IPS-18c (cell line): Measurements from ENCODE around the gene PRKAG1.

ENCODE experiments used
- H3K4me3 ChIP-seq: 2 replicates; pipeline ENCODE4 v1.7.0; 2013; ENCODE audit warnings: low read depth, mild to moderate bottlenecking, low read length, moderate library complexity; ENCODE audit not compliant: insufficient read depth
- H3K9me3 ChIP-seq: one replicate; pipeline ENCODE4 v1.6.1; 2013; ENCODE audit warnings: mild to moderate bottlenecking, low read length, moderate library complexity; ENCODE audit not compliant: control insufficient read depth, insufficient read depth

PRKAG1 gene

DNA sequence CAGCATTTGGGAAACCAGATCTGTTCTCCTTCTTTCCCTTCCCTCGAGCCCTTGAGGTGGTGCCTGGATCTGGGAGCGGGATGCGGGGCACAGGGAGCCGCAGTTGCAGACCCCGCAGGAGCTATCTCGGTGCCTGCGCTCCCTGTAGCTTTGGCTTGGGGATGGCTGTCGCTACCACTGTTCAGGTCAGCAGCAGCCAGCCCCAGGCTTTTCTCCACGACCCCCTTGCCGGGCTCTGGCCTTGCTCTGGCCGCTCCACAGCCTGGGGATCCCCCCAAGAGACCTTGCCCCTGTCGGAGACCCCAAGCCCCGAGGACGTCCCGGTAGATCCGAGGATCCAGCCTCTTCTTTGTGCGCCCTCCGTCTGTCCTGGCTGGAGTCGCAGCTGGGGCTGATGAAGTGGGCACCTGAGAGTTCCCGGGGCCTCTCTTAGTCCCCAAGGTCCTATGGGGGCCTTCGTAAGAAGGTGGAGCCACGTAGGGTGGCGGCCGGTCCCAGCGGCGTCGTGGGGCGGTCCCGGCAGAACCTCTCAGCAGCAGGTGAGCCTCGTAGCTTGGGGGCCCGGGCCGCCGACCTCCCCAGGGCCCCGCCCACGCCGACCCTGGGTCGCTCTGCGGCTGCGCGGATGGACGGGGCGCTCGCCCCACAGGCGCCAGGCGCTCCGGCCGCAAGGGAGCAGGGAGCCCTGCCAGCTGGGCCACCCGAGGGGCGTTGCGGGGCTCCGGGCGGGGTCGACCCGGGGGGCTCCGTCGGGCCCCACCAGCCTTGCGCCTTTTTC is 20.7 kb downstream of the PRKAG1 start:
- peak overlapping the region; percentile 59 for H3K4me3 ChIP-seq
- peaks cover 9% of the 10 kb centered on the region for H3K9me3 ChIP-seq

DNA sequence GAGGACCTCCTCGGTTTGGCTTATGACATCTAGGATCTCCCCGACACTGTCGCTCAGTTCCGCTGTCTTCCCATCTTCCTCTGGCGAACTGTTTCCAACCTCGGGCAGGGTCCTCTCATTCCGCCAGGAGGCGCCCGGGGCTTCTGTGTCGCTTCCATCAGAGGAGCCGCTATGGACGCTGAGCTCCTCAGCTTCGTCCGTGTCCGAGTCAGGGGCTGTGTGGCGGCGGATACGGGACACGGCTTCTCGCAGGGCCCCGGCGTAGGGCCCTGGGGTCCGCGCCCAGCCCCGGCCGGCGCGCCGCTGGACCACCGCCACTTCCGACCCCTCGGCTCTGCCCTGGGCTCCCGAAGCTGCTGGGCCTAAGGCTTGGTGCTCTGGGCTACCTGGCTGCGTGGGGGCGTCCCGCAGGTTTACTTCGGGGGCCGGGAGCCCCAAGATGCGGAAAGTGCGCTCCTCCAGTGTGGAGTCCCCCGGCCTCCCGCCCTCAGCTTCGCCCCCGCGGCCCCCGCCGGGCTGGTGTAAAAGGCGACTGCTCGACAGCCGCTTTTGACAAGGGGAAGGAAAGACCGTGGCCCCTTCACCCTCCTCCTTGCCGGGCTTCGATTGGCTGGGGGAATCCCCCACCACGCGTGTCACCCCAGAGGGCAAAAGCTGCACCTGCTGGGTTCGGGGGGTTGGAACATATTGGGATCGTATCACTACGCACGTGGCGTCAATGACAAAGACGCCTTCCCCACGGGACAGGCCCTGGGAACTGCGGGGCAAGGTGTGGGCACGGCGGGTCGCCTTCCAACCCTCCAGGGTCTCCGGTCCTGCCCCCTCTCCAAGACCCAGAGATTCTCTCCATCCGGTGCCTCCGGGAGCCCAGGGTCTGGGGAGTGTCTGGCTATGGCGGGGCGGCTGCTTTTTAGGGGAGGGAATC is 21.5 kb downstream of the PRKAG1 start:
- Histone ChIP-seq H3K9me3 (peaks cover 9% of the 10 kb centered on the region), H3K4me3 (peak overlapping the region; percentile 59; the same call in 1 of the 2 replicates)

DNA sequence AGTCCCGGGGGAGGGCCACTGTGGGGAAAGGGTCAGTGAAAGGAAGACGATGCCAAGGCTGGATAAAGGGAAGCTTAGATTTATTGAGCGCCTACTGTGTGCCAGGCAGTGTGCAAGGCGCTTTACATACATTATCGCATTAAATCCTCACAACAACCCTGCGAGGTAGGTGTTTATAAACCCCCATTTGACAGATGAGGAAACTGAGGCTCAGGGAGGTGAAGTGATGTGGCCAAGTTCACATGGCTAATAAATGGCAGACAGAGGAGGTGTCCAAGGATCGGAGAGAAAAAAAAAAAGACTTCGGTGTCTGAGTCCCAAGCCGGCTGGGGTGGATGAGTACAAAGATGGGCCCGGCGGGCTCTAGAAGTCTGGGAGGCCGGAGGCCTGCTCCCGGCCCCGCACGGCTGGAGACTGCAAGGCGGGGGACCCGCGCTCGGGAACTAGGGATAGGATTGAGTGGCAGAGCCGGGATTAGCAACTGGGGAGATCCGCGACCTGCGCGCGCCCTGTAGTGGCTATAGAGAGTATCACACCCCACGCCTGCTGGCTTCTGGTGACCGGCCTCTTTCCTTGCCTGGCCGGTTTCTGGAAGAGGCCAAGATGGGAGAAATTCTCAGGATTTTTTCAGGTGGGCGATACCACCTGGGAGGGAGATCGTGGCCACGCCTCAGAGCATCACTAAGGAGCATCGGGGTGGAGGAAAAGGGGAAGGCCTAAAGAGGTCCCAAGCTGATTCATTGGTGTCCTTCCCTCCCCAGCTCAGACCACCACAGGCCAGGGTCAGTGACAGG is 23.3 kb downstream of the PRKAG1 start:
- H3K4me3 ChIP-seq = no peak overlapping the region; the same call in none of the 2 replicates
- H3K9me3 ChIP-seq = peaks cover 9% of the 10 kb centered on the region

DNA sequence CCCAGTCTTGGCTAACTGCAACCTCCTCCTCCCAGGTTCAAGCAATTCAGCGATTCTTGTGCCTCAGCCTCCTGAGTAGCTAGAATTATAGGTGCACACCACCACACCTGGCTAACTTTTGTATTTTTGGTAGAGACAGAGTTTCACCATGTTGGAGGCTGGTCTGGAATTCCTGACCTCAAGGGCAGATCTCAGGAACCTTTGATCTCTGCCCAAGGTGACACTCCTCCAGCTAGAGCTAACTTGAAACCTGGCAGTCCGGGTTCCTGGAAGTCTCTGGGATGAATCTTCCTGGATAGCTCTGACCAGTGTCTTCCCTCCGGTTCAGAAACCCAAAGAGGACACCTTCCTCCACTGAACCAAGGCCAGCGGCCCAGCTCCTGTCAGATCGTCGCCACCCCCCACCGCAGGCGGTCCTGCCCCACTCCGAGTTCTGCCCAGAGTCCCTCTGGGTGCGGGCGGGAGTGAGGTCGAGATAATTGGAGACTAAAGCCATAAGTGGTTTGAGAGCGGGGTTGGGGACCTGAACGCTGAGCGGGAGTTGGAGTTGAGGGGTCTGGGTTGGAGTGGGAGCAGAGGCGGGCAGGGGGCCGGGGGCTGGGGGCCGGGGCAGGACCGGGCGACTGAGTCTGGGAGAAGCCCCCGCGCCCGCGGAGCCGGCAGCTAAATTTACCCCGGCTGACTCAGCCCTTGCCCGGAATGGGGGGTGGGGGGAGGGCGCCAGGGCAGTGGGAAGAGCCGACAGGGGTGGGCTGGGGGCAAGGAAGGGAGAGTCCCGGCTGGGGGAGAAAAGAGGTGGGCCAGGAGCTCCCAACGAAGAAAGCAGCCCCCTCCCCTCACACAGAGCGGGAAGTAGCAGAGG is 24.1 kb downstream of the PRKAG1 start:
- Histone ChIP-seq H3K4me3 (no peak overlapping the region; the same call in 1 of the 2 replicates), H3K9me3 (peaks cover 7% of the 10 kb centered on the region)

DNA sequence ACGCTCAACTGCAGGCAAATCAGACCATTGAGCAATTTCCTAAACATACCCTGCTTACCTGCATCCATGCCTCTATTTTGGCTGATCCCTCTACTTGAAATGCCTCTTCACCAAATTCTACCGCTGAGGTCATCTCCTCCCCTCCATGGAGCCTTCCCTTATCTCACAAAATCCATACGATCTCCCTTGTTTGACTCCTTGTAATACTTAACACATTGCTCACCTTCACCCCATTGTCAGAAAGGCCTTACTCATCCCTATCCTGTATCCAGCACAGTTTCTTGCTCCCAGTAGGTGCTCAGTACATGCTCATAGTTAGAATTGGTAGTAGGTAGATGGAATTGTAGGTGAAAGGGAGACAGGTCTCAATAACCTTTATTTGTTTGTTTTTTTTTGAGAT is 24.8 kb downstream of the PRKAG1 start:
- Histone ChIP-seq H3K4me3 (no peak overlapping the region), H3K9me3 (peaks cover 7% of the 10 kb centered on the region)

DNA sequence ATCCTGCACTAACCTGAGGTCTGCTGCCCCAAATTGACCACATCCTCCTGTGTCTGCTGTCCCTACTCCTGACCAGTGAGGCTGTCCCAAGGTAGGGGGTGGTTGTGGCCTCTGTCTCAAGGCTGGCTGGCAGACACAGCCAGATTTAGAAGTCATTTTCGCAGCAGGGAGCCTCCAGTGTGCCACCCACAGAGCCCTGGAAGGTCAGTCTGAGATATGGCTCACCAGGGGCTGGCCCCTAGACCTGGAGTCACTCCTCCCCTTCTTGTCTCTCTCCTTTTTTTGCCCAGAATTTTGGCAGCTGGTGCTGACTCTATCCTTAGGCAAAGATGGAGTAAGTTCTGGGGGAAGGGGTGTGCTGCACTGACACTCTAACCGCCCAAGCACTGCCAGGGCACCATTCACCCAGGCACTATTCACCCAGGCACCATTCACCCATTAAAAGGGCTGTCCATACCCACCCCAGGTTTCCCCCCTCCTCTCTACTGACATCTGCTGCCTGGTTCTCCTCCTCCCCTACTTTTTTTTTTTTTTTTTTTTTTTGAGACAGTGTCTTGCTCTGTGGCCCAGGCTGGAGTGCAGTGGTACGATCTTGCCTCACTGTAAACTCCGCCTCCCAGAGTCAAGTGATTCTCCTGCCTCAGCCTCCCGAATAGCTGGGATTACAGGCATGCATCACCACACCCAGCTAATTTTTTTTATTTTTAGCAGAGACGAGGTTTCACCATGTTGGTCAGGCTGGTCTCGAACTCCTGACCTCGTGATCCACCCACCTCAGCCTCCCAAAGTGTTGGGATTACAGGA is 27.1 kb downstream of the PRKAG1 start:
- Histone ChIP-seq H3K9me3 (peaks cover 2% of the 10 kb centered on the region), H3K4me3 (no peak overlapping the region)

DNA sequence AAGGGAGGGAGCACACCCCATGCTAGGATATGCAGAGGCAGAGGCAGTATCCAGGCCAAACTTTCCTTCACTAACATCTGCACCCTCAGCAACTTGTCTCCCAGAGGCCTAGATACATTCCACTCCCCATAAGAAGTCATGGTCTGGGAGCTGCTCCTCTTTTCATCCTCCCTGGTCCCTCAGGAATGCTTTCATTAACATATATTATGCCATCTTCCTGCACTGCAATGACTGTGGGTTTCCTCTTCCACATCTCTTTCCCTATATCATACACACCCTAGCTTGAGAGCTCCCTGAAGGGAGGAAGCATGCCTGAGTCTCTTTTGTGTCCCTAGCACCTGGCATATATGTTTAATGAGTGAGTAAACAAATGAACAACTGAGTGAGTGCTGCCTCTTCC is 28.0 kb downstream of the PRKAG1 start:
- H3K4me3 ChIP-seq = no peak overlapping the region
- H3K9me3 ChIP-seq = peaks cover 2% of the 10 kb centered on the region

DNA sequence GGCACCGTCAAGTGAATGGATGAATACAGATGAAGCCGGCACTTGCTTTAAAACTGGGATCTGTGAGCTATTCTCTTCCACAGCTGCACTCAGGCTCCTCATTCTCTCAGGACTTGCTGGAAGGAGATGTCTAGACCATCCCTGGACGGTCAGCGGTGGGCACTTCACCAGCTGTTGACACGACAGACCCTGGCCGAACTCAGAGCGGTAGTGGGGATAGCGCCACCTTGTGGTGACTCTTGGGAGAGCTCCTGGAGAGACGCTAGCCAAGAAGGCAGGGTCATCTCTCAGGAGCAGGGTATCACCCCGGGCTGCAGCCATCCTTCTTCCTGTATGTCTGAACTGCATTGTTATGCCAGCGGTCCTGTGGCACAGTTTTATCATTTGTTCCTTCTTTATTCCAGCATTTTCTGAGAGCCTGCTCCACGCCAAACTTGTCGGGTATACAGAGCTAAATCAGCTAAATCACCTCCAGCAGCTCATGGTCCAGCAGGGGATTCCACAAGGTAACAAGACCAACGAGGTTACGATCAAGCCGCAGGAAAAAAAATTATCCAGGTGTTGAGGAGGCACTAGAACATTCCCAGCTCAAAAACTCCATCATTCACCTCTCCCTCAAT is 30.4 kb downstream of the PRKAG1 start:
- no peak overlapping the region for H3K4me3 ChIP-seq
- H3K9me3 ChIP-seq = no peaks in the 10 kb centered on the region

DNA sequence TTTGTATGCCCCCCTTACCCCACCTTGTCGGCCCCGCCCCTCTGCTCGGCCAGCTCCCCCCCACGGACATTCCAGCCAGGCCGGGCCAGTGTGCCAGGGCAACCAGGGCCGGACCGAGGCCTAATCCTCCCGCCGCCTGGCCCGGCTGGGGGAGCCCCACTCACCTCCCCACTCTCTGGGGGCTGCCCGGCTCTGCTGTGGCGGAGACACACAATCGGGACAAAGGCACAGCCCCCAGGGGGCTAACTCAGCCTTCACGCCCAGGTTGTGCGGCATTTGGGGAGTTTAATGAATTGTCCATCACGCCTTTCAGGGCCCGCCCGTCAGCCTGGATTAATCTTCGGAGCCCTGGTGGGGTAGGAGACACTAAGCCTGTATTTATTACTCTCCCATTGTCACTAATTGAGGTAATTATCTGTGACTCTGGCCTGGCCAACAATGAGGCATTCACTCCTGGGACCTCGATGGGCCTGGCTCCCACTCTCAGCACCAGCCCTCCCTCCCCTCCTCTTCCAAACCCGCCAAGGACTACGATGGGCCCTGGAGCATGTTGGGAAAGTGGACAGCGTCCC is 31.8 kb downstream of the PRKAG1 start:
- Histone ChIP-seq H3K4me3 (no peak overlapping the region), H3K9me3 (no peaks in the 10 kb centered on the region)

DNA sequence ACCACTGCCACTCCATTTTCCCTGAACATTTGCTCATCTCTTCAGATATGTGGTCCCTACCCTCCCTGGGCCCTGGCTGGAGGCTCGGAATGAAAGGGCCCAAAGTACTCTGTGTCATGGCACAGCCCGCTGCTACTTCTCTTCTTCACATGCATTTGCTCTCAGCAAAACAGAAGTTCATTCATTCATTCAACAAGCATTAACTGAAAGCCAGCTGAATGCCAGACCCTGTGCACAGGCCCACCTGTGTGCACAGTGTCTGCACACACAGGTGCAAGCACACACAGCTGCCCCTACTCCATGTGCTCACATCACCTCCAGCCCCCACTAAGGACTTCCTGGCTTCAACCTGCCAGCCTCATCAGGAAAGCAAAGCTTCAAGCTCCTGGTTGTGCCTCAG is 32.7 kb downstream of the PRKAG1 start:
- Histone ChIP-seq H3K4me3 (no peak overlapping the region; the same call in 1 of the 2 replicates), H3K9me3 (no peaks in the 10 kb centered on the region)

DNA sequence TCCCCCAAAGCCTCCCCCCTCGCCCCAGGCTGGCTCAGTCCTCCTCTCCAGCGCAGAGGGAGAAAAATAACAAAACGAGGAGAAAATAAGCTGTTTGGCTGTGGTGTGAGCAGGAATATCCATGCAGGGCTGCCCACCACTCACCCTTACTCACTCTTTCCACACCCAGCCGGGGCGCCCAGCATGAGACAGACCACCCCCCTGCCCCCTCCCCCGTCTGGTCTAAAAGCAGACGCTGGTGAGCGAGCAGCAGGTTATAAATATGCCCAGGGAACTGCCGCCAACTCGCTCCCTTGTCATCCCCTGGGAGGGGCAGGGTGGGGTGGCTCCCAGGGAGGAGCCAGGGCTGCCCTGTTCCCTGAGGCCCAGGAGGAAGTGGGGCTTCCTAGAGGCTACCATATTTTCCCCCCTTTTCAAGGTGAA is 33.1 kb downstream of the PRKAG1 start:
- Histone ChIP-seq H3K4me3 (no peak overlapping the region; the same call in 1 of the 2 replicates), H3K9me3 (no peaks in the 10 kb centered on the region)

DNA sequence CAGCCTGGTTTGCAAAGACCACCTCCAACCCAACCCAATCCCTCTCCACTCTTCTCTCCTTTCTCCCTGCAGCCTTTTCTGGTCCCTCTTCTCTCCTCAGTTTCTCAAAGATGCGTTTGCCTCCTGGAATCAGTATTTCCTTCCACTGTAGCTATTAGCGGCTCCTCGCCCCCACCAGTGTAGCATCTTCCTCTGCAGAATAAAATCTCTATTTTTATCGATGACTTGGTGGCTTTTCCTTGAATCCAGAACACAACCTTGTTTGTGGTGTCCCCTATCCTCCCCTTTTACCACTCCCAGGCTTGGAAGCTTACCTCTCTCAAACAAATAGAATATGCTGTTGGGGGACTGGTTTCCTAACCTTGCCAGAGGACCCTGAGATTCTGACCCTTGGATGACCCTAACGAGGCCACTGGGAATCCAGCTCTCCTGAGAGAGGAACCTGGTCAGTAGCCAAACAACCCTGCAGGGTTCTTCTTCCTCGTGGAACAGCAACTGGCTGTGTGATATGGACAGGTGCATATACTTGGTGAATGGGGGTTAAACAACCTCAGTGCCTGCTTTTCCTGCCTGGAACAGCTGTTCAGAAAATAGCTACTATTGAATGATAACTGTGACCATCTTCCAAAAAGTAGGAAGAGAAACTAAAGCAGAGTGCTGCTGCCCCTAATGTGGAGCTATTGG is 36.0 kb downstream of the PRKAG1 start:
- Histone ChIP-seq H3K4me3 (no peak overlapping the region), H3K9me3 (no peaks in the 10 kb centered on the region)

DNA sequence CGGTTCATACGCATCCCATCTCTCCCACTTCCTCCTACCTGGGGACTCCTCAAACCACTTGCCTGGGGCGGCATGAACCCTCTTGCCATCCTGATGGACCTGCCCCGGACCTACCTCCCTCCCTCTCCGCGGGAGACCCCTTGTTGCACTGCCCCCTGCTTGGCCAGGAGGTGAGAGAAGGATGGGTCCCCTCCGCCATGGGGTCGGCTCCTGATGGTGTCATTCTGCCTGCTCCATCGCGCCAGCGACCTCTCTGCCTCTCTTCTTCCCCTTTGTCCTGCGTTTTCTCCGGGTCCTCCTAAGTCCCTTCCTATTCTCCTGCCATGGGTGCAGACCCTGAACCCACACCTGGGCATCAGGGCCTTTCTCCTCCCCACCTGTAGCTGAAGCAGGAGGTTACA is 36.8 kb downstream of the PRKAG1 start:
- Histone ChIP-seq H3K4me3 (peak overlapping the region; percentile 51), H3K9me3 (no peaks in the 10 kb centered on the region)

DNA sequence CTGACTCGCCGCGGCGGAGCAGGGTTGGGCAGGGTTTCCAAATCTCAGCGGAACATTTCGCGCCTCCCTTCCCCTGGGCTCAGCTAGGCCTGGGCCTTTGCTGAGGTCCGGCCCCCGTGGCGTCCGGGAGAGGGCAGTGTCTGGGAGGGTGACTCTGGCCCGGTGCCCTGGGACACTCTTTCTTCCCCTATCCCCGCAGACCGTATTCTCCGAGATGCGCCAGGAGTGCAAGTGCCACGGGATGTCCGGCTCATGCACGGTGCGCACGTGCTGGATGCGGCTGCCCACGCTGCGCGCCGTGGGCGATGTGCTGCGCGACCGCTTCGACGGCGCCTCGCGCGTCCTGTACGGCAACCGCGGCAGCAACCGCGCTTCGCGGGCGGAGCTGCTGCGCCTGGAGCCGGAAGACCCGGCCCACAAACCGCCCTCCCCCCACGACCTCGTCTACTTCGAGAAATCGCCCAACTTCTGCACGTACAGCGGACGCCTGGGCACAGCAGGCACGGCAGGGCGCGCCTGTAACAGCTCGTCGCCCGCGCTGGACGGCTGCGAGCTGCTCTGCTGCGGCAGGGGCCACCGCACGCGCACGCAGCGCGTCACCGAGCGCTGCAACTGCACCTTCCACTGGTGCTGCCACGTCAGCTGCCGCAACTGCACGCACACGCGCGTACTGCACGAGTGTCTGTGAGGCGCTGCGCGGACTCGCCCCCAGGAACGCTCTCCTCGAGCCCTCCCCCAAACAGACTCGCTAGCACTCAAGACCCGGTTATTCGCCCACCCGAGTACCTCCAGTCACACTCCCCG is 37.4 kb downstream of the PRKAG1 start:
- Histone ChIP-seq H3K4me3 (peak overlapping the region; percentile 51), H3K9me3 (no peaks in the 10 kb centered on the region)
